ENCODE data around the gene CGB5. TPM values are rescaled to one million over a fixed set of nuclear protein-coding genes. Genes with fewer than 3 reads are reported as not detected.

The CGB5 gene
- total RNA-seq, 1 donor from 2014 or later = not detected

DNA sequence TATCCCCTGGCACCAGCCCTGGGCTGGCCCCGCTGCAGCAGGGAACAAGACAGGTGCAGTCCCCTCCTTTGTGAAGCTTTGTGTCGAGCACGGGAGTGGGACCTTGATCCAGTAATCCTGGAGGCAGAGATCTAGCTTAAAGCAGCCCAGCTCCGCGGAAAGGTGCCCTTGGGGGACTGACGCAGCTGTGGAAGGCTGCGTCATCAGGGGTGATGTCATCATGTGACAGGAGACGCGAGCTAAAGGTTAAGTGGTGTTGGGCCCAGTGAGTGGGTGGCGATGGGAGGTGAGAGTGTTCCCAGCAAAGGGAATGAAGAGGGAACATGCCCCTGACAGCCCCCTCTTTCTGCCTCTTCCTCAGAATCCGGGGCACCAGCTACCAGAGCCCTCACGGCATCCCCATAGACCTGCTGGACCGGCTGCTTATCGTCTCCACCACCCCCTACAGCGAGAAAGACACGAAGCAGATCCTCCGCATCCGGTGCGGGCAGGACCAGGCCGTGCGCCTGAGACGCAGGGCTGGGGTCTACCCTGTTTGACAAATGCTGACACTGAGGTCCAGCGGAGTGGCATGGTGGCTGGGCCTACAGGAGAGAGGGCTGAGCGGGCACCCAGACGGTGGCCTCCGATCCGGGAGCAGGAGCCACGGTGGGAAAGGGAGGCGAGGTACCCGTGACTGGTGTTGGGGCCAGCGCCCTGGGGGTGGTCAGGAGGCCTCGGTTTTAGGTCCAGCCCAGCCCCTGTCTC is 29.4 kb upstream of the CGB5 start:
- H3K27ac Mint-ChIP-seq = no peak overlapping the region

DNA sequence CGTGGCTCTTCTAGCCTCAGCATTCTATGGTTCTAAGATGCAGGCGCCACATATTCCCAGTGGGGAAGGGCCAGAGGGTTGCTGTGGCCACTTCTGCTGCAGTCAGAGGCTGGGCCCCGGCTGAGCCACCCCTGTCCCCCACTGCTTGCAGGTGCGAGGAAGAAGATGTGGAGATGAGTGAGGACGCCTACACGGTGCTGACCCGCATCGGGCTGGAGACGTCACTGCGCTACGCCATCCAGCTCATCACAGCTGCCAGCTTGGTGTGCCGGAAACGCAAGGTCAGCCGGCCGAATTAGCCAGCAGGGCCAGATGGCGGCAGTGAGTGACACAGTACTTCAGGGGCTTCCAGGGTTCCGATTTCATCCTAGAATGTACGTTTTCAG is 28.8 kb upstream of the CGB5 start:
- Mint-ChIP-seq H3K27me3 (peaks cover 19% of the 10 kb centered on the region), H3K27ac (no peak overlapping the region), H3K4me3 (ENCODE audit: low read depth) (no peak overlapping the region), H3K9me3 (ENCODE audit: low read depth) (no peaks in the 10 kb centered on the region), H3K4me1 (ENCODE audit: low read depth) (peaks cover 3% of the 10 kb centered on the region), H3K36me3 (ENCODE audit: insufficient read depth) (peaks cover 15% of the 10 kb centered on the region)
- TF ChIP-seq, protein P1, sequence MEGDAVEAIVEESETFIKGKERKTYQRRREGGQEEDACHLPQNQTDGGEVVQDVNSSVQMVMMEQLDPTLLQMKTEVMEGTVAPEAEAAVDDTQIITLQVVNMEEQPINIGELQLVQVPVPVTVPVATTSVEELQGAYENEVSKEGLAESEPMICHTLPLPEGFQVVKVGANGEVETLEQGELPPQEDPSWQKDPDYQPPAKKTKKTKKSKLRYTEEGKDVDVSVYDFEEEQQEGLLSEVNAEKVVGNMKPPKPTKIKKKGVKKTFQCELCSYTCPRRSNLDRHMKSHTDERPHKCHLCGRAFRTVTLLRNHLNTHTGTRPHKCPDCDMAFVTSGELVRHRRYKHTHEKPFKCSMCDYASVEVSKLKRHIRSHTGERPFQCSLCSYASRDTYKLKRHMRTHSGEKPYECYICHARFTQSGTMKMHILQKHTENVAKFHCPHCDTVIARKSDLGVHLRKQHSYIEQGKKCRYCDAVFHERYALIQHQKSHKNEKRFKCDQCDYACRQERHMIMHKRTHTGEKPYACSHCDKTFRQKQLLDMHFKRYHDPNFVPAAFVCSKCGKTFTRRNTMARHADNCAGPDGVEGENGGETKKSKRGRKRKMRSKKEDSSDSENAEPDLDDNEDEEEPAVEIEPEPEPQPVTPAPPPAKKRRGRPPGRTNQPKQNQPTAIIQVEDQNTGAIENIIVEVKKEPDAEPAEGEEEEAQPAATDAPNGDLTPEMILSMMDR (IDR thresholded peaks at IDR 0.05; ENCODE audit: unreplicated experiment) = no peak
- DNase-seq (ENCODE audit: low spot score, unreplicated experiment) = no peak

More for the DNA sequence above, 29.4 kb upstream of the CGB5 start:
- DNase-seq (ENCODE audit: low spot score, unreplicated experiment) = no peak
- H3K4me1 Mint-ChIP-seq (ENCODE audit: low read depth) = peaks cover 3% of the 10 kb centered on the region
- peaks cover 15% of the 10 kb centered on the region for H3K27me3 Mint-ChIP-seq
- TF ChIP-seq, protein P1 (IDR thresholded peaks at IDR 0.05; ENCODE audit: unreplicated experiment) = no peak
- H3K4me3 Mint-ChIP-seq (ENCODE audit: low read depth) = no peak overlapping the region
- peaks cover 15% of the 10 kb centered on the region for H3K36me3 Mint-ChIP-seq (ENCODE audit: insufficient read depth)
- H3K9me3 Mint-ChIP-seq (ENCODE audit: low read depth) = no peaks in the 10 kb centered on the region

DNA sequence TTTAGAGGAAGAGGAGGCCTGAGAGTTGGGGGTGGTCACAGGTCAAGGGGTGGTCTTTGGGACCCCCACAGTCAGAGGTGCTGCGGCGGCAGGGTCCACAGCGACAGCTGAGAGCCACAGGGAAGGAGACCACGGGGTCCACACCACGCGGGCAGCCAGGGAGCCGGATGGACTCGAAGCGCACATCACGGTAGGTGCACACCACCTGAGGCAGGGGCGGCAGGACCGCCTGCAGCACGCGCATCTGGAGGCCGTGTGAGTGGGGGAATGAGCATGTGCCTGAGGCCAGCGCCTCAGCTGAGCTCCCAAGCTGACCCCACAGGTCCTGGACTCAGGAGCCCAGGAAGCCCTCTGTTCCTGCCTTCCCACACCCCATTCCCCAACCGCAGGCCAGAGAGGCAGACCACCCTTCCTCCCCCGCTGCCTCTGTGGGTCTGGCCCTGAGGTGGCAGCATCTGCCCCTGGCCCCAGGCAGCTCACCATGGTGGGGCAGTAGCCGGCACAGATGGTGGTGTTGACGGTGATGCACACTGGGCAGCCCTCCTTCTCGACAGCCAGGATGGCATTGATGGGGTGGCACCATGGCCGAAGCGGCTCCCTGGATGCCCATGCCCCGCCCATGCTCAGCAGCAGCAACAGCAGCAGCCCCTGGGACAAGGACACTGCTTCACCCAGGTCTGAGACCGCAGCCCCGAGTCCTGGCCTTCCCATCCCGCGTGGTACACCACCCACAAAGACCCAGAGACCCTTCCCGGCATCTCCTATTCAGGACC is 27.4 kb upstream of the CGB5 start:
- Mint-ChIP-seq H3K27ac (no peak overlapping the region), H3K9me3 (ENCODE audit: low read depth) (no peaks in the 10 kb centered on the region), H3K4me1 (ENCODE audit: low read depth) (peaks cover 3% of the 10 kb centered on the region), H3K4me3 (ENCODE audit: low read depth) (no peak overlapping the region), H3K36me3 (ENCODE audit: insufficient read depth) (peaks cover 13% of the 10 kb centered on the region), H3K27me3 (peaks cover 33% of the 10 kb centered on the region)
- TF ChIP-seq, protein P1 (IDR thresholded peaks at IDR 0.05; ENCODE audit: unreplicated experiment) = no peak
- no peak for DNase-seq (ENCODE audit: low spot score, unreplicated experiment)

DNA sequence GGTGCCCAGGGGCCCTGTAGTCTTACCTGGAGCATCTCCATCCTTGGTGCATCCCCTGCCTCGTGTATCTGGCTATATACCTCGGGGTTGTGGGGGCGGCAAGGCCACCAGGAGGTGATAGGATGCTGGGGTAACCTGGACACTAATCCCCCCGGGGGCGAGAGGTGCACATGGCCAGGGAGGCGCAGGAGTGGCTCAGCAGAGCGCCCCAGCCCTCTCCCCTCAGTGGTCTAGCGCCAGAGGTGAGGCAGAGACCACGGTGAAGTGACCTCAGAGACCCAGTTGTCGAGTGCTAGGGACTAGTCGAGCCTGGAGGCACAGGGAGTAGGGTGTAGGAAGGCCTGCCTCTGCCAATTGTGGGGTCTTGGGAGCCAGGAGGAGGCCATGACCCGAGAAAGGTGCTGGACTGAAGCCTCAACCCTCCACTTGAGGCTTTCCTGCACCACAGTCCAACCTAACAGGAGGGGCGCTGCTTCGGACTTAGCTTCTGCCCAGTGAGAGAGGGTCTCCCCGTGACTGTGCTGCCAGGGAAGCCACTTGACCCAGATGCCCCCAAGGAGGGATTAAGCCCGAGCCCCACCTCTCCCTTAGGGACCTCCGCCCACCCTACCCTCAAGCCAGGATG is 26.5 kb upstream of the CGB5 start, which contains the start of gene LHB:
Gene LHB, minus strand, starts transcription at position 51 of the 625 bp plus-strand sequence. Its CDS starts 10 bp downstream, at position 41.
- peaks cover 3% of the 10 kb centered on the region for H3K4me1 Mint-ChIP-seq (ENCODE audit: low read depth)
- H3K4me3 Mint-ChIP-seq (ENCODE audit: low read depth) = peak within 1 kb of the TSS; percentile 35
- no peak within 1 kb of the TSS for H3K27ac Mint-ChIP-seq
- H3K36me3 Mint-ChIP-seq (ENCODE audit: insufficient read depth) = peaks cover 13% of the 10 kb centered on the region
- H3K27me3 Mint-ChIP-seq = peaks cover 42% of the 10 kb centered on the region
- no peak for DNase-seq (ENCODE audit: low spot score, unreplicated experiment)
- TF ChIP-seq, protein P1 (IDR thresholded peaks at IDR 0.05; ENCODE audit: unreplicated experiment) = no peak
- no peaks in the 10 kb centered on the region for H3K9me3 Mint-ChIP-seq (ENCODE audit: low read depth)
